ENCODE measurements around the gene PDLIM1.

The PDLIM1 gene

GRCh38 chr10:95312986-95313495, 22.2 kb upstream of the PDLIM1 start:
- no peaks in the 10 kb centered on the region for H3K36me3 ChIP-seq (ENCODE audit: control insufficient read depth, insufficient read depth, low read length)
- no peaks in the 10 kb centered on the region for H3K27me3 ChIP-seq (replicated peaks; ENCODE audit: control insufficient read depth, insufficient read depth, low read length)
- H3K4me3 ChIP-seq (replicated peaks; ENCODE audit: low read depth, low read length), result no peak overlapping the region
- DNase-seq (ENCODE audit: extremely low read depth, insufficient read length), result no peak
- TF ChIP-seq CTCF (IDR thresholded peaks at IDR 0.05; ENCODE audit: insufficient read depth, low read length, poor library complexity, severe bottlenecking), result no peak

- no peak overlapping the region for H3K4me3 ChIP-seq (replicated peaks; ENCODE audit: low read depth, low read length)
- H3K36me3 ChIP-seq (ENCODE audit: control insufficient read depth, insufficient read depth, low read length), result no peaks in the 10 kb centered on the region
- DNase-seq (ENCODE audit: extremely low read depth, insufficient read length), result no peak
- TF ChIP-seq CTCF (IDR thresholded peaks at IDR 0.05; ENCODE audit: insufficient read depth, low read length, poor library complexity, severe bottlenecking), result no peak
- no peaks in the 10 kb centered on the region for H3K27me3 ChIP-seq (replicated peaks; ENCODE audit: control insufficient read depth, insufficient read depth, low read length)
These were observed 21.5 kb upstream of the PDLIM1 start for GRCh38 chr10:95312257-95312656.

- H3K27me3 ChIP-seq (replicated peaks; ENCODE audit: control insufficient read depth, insufficient read depth, low read length), result no peaks in the 10 kb centered on the region
- DNase-seq (ENCODE audit: extremely low read depth, insufficient read length), result no peak
- H3K36me3 ChIP-seq (ENCODE audit: control insufficient read depth, insufficient read depth, low read length), result no peaks in the 10 kb centered on the region
- TF ChIP-seq CTCF (IDR thresholded peaks at IDR 0.05; ENCODE audit: insufficient read depth, low read length, poor library complexity, severe bottlenecking), result no peak
- no peak overlapping the region for H3K4me3 ChIP-seq (replicated peaks; ENCODE audit: low read depth, low read length)
These were observed 19.2 kb upstream of the PDLIM1 start for GRCh38 chr10:95309958-95310357.

DNA sequence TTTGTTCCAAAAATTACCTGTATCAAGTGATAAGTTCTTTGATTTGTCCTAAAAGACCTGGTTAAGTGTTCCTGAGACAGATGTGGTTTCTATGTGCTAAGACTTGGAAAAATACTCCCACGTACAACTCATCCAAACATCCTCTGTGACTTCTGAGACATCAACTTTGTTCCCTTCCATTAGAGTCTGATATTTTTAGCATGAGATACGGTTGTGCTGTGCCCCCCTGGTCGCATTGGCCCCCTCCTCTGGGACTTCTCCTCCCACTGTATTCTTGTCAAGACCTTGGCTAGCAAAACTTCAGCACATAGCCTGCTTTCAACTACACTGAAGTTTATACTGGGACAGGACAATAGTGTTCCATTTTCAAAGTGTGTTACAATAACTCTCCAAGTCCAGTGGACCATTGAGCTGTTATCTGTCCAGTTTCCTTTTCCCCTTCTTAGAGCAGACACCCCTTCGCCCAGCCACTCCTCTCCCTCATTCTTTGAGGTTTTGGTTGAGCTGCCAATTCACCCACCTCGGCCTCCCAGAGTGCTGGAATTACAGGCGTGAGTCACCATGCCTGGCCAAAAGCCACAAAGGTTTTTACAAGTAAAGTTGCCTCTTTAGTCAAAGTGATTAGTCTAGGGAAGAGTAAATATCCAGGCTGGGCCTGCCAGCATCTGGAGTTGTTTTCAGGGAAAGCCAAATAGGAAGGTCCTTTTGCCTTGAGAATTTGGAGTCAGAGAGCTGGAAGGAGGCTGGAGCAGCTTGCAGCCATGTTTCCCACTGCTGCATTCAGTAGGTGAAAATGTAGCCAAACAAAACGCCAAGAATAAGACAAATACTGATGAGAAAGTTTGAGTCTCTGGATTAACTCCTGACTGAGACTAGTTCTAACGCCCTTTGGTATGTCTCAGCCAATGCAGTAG, 17.8 kb upstream of the PDLIM1 start:
- Histone ChIP-seq H3K4me3 (replicated peaks; ENCODE audit: low read depth, low read length) (no peak overlapping the region), H3K27me3 (replicated peaks; ENCODE audit: control insufficient read depth, insufficient read depth, low read length) (no peaks in the 10 kb centered on the region), H3K36me3 (ENCODE audit: control insufficient read depth, insufficient read depth, low read length) (no peaks in the 10 kb centered on the region)
- no peak for DNase-seq (ENCODE audit: extremely low read depth, insufficient read length)
- TF ChIP-seq CTCF (IDR thresholded peaks at IDR 0.05; ENCODE audit: insufficient read depth, low read length, poor library complexity, severe bottlenecking), result no peak

- no peak for TF ChIP-seq CTCF (IDR thresholded peaks at IDR 0.05; ENCODE audit: insufficient read depth, low read length, poor library complexity, severe bottlenecking)
- Histone ChIP-seq H3K4me3 (replicated peaks; ENCODE audit: low read depth, low read length) (no peak overlapping the region), H3K27me3 (replicated peaks; ENCODE audit: control insufficient read depth, insufficient read depth, low read length) (no peaks in the 10 kb centered on the region)
These were observed 16.0 kb upstream of the PDLIM1 start for GRCh38 chr10:95306851-95307250.

More at GRCh38 chr10:95306851-95307250, 16.0 kb upstream of the PDLIM1 start:
- H3K36me3 ChIP-seq (ENCODE audit: control insufficient read depth, insufficient read depth, low read length), result no peaks in the 10 kb centered on the region
- no peak for DNase-seq (ENCODE audit: extremely low read depth, insufficient read length)
